Esophagus squamous epithelium (tissue), 4 donors: Measurements from ENCODE around the gene KCNE4.

Experiments
- CTCF ChIP-seq, 6 experiments: fragments of 450-650 bp in 4 of 6; fragments of 200-600 bp in 2 of 6; sonication (generic) in 2 of 6; IDR thresholded peaks; one replicate each; pipeline ENCODE4 v1.5.1; 2016 to 2019; ENCODE audit warnings: antibody characterized with exemption in 6 of 6, mild to moderate bottlenecking in 4 of 6, moderate library complexity in 4 of 6
- POLR2A ChIP-seq, 4 donors: fragments of 450-650 bp; IDR thresholded peaks; one replicate each; pipeline ENCODE4 v1.6.1; 2017; ENCODE audit warnings: antibody characterized with exemption in 4 of 4, mild to moderate bottlenecking in 4 of 4, moderate library complexity in 3 of 4

DNA sequence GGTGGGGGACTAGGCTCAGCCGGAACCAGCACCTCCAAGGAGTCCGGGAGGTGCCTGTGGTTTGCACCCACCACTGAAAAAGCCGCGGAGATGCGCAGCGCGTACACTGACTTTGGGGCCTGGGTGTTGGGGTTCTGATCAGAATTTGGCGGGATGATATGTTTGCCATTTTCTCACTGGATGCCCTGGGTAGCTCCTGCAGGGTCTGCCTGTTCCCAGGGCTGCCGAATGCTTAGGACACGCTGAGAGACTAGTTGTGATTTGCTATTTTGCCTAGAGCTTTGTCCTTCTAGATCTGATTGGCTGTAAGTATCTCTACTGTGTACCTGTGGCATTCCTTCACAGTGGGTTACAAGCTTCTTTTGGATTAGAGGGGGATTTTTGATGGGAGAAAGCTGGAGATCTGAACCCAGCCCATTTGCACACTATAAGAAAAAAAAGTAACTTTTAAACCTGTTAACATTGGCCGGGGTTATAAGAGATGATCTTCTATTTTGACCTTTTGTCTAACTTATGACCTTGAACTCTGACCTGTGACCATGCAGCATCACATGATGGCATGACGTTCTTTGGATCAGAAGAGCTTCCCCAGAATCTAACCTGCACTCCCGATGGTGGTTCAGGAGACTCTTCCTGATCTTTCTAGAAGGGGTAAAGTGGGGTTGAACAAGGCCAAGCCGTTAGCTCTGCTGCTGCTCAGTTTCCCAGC is 1.6 kb downstream of the KCNE4 start:
- TF ChIP-seq CTCF (IDR thresholded peaks at IDR 0.05) (no peak), POLR2A (IDR thresholded peaks at IDR 0.05) (no peak)
